ENCODE results near the gene SATB2.

The SATB2 gene

GRCh38 chr2:199404841-199405240 lies 52.9 kb downstream of the SATB2 start:
- DNase-seq = no peak

- no peak for DNase-seq
Observed at GRCh38 chr2:199395311-199395710, 62.4 kb downstream of the SATB2 start.

GRCh38 chr2:199392363-199392762 lies 65.4 kb downstream of the SATB2 start:
- DNase-seq = no peak

GRCh38 chr2:199388728-199389268 lies 68.9 kb downstream of the SATB2 start:
- no peak for DNase-seq

- no peak for DNase-seq
Observed at GRCh38 chr2:199384043-199384442, 73.7 kb downstream of the SATB2 start.

- DNase-seq = no peak
Observed at GRCh38 chr2:199383021-199383420, 74.7 kb downstream of the SATB2 start.

- DNase-seq = no peak
Observed at GRCh38 chr2:199382091-199382490, 75.6 kb downstream of the SATB2 start.

GRCh38 chr2:199381531-199381930 lies 76.2 kb downstream of the SATB2 start:
- no peak for DNase-seq

- no peak for DNase-seq
Observed at GRCh38 chr2:199378948-199379650, 78.6 kb downstream of the SATB2 start.

GRCh38 chr2:199370150-199370780 lies 87.5 kb downstream of the SATB2 start:
- no peak for DNase-seq

GRCh38 chr2:199366406-199366805 lies 91.3 kb downstream of the SATB2 start:
- DNase-seq = no peak

- DNase-seq = no peak
Observed at GRCh38 chr2:199364153-199364552, 93.6 kb downstream of the SATB2 start.

GRCh38 chr2:199356412-199356811 lies 101.3 kb downstream of the SATB2 start:
- DNase-seq = no peak

GRCh38 chr2:199348871-199349270 lies 108.9 kb downstream of the SATB2 start:
- no peak for DNase-seq

- DNase-seq = no peak
Observed at GRCh38 chr2:199344012-199344411, 113.7 kb downstream of the SATB2 start.

GRCh38 chr2:199342334-199342733 lies 115.4 kb downstream of the SATB2 start:
- no peak for DNase-seq

GRCh38 chr2:199341123-199341522 lies 116.6 kb downstream of the SATB2 start:
- no peak for DNase-seq

GRCh38 chr2:199339891-199340605 lies 117.7 kb downstream of the SATB2 start:
- DNase-seq = no peak

GRCh38 chr2:199336546-199336945 lies 121.2 kb downstream of the SATB2 start:
- DNase-seq = no peak

- DNase-seq = no peak
Observed at GRCh38 chr2:199335502-199335901, 122.2 kb downstream of the SATB2 start.

GRCh38 chr2:199329466-199329865 lies 128.3 kb downstream of the SATB2 start:
- no peak for DNase-seq

- no peak for DNase-seq
Observed at GRCh38 chr2:199329031-199329430, 128.7 kb downstream of the SATB2 start.

- DNase-seq = no peak
Observed at GRCh38 chr2:199325881-199326280, 131.9 kb downstream of the SATB2 start.

GRCh38 chr2:199322151-199322550 lies 135.6 kb downstream of the SATB2 start:
- DNase-seq = no peak

Measured in CD4-positive, alpha-beta T cell treated with Interleukin-17A for 1 hour (primary cell).